Endothelial cell of umbilical vein (primary cell): ENCODE results near the gene NRCAM. TPM values are rescaled to one million over a fixed set of nuclear protein-coding genes. Genes with fewer than 3 reads are reported as not detected.

Experiments used
- BruUV-seq: library from RNA; stranded (reverse); fragments of 400-500 nt; replicated peaks from 2 replicates; lab custom pipeline; 2021; lab: Mats Ljungman, UMichigan
- CTCF ChIA-PET: fragments of 300-600, 350-600 bp; sonication (Branson Sonifier 250); formaldehyde crosslinking; loops from one replicate; lab custom pipeline; 2021; ENCODE audit warnings: antibody characterized with exemption, inconsistent platforms; lab: Charles Lee
- POLR2A ChIA-PET: fragments of 300-600, 350-600 bp; sonication (Branson Sonifier 250); formaldehyde crosslinking; loops from one replicate; lab custom pipeline; 2021; ENCODE audit warnings: antibody characterized with exemption, inconsistent platforms; lab: Charles Lee
- DNase-seq: peaks from one replicate; pipeline ENCODE4 v3.0.0-alpha.2; 2011; ENCODE audit warnings: low read depth, low spot score
- FAIRE-seq: peaks from 2 replicates; lab custom pipeline; 2011; peaks lifted over from hg19 to GRCh38; lab: Jason Lieb, UNC
- H2AFZ ChIP-seq: 2 replicates; pipeline ENCODE4 v1.6.0; 2012; ENCODE audit warnings: low read depth, low read length, control low read depth, inconsistent platforms
- H3K27ac ChIP-seq: 2 replicates; pipeline ENCODE4 v1.5.1; 2011; ENCODE audit warnings: low read depth, mild to moderate bottlenecking, control low read depth, low read length, moderate library complexity; ENCODE audit not compliant: insufficient read depth
- H3K27me3 ChIP-seq, 2 experiments: 2 replicates each; pipeline versions ENCODE4 v1.6.0 to v1.6.1; 2011; ENCODE audit warnings: low read length in 2 of 2, mixed read lengths in 1 of 2; ENCODE audit not compliant: control insufficient read depth in 2 of 2, insufficient read depth in 2 of 2
- H3K36me3 ChIP-seq, 2 experiments: 2 replicates in 1 of 2; 3 replicates in 1 of 2; pipeline ENCODE4 v1.5.1; 2011; ENCODE audit warnings: low read length in 2 of 2, mild to moderate bottlenecking in 1 of 2, moderate library complexity in 1 of 2; ENCODE audit not compliant: control insufficient read depth in 2 of 2, insufficient read depth in 2 of 2; ENCODE audit errors: extremely low read depth in 1 of 2
- H3K4me1 ChIP-seq: 3 replicates; pipeline ENCODE4 v1.5.1; 2011; ENCODE audit warnings: mild to moderate bottlenecking, low read length; ENCODE audit not compliant: control insufficient read depth, insufficient read depth; ENCODE audit errors: extremely low read depth
- H3K4me2 ChIP-seq: 2 replicates; pipeline ENCODE4 v1.6.1; 2011; ENCODE audit warnings: low read length, control low read depth, mixed read lengths; ENCODE audit not compliant: insufficient read depth
- H3K4me3 ChIP-seq, 3 experiments: fragments of 200-600 bp in 1 of 3; sonication (generic), shearing (Covaris generic) in 1 of 3; replicated peaks in 1 of 3; 2 replicates each; pipeline ENCODE4 v1.5.1; 2011 to 2016; ENCODE audit warnings: control low read depth in 3 of 3, low read length in 3 of 3, mild to moderate bottlenecking in 2 of 3, inconsistent platforms in 1 of 3, low read depth in 1 of 3, moderate library complexity in 1 of 3; ENCODE audit not compliant: insufficient read depth in 1 of 3
- H3K79me2 ChIP-seq: 2 replicates; pipeline ENCODE4 v1.6.0; 2012; ENCODE audit warnings: low read length, inconsistent platforms; ENCODE audit not compliant: control insufficient read depth, insufficient read depth
- H3K9ac ChIP-seq: replicated peaks from 2 replicates; pipeline ENCODE3; 2011; ENCODE audit warnings: low read length, control low read depth; ENCODE audit not compliant: insufficient read depth; ENCODE audit errors: extremely low read depth
- H3K9me1 ChIP-seq: replicated peaks from 3 replicates; pipeline ENCODE4 v1.6.0; 2011; ENCODE audit warnings: mild to moderate bottlenecking, low read length; ENCODE audit not compliant: control insufficient read depth, insufficient read depth; ENCODE audit errors: extremely low read depth
- H3K9me3 ChIP-seq: replicated peaks from 2 replicates; pipeline ENCODE4 v1.5.1; 2012; ENCODE audit warnings: low read length, inconsistent platforms; ENCODE audit not compliant: control insufficient read depth, insufficient read depth
- H4K20me1 ChIP-seq: replicated peaks from 2 replicates; pipeline ENCODE3; 2011; ENCODE audit warnings: mild to moderate bottlenecking, low read length; ENCODE audit not compliant: control insufficient read depth, insufficient read depth; ENCODE audit errors: extremely low read depth
- CTCF ChIP-seq, 2 donors: IDR thresholded peaks; 1 replicate in 1 of 2; 2 replicates in 1 of 2; pipeline ENCODE4 v1.5.1; 2011; ENCODE audit warnings: low read length in 2 of 2, mild to moderate bottlenecking in 2 of 2, moderate library complexity in 2 of 2, control low read depth in 1 of 2, inconsistent platforms in 1 of 2, low read depth in 1 of 2; ENCODE audit not compliant: insufficient read depth in 1 of 2; ENCODE audit errors: extremely low read depth in 1 of 2
- EZH2 ChIP-seq: IDR thresholded peaks from 2 replicates; pipeline ENCODE4 v1.6.1; 2012; ENCODE audit warnings: borderline replicate concordance, low read depth, mild to moderate bottlenecking, moderate library complexity, low read length, inconsistent platforms; ENCODE audit not compliant: severe bottlenecking
- FOS ChIP-seq: IDR thresholded peaks from 2 replicates; pipeline ENCODE4 v1.6.1; 2011; ENCODE audit warnings: mild to moderate bottlenecking, low read length, moderate library complexity, borderline replicate concordance; ENCODE audit not compliant: insufficient read depth
- GATA2 ChIP-seq: IDR thresholded peaks from 2 replicates; pipeline ENCODE4 v1.7.0; 2011; ENCODE audit warnings: low read depth, mild to moderate bottlenecking, moderate library complexity, mixed read lengths, low read length; ENCODE audit not compliant: insufficient read length, insufficient read depth
- JUN ChIP-seq: IDR thresholded peaks from 2 replicates; pipeline ENCODE4 v1.6.1; 2011; ENCODE audit warnings: borderline replicate concordance, low read depth; ENCODE audit not compliant: insufficient read length, insufficient read depth
- MAX ChIP-seq: IDR thresholded peaks from 2 replicates; pipeline ENCODE4 v1.6.1; 2011; ENCODE audit not compliant: insufficient read depth, insufficient read length
- MYC ChIP-seq: IDR thresholded peaks from one replicate; pipeline ENCODE4 v1.6.1; 2011; ENCODE audit warnings: mild to moderate bottlenecking, low read depth, low read length
- POLR2A ChIP-seq: IDR thresholded peaks from 2 replicates; pipeline ENCODE4 v1.6.1; 2012; ENCODE audit warnings: low read depth, mild to moderate bottlenecking, control low read depth, low read length
- POLR2AphosphoS5 ChIP-seq: IDR thresholded peaks from 2 replicates; pipeline ENCODE4 v1.6.1; 2012; ENCODE audit warnings: low read depth, mild to moderate bottlenecking, control low read depth, low read length, moderate library complexity; ENCODE audit not compliant: insufficient read depth
- dilution Hi-C: fragments of 300-500 bp; cut with MboI; formaldehyde crosslinking; loops from one replicate; pipeline ENCODE4 v1.15.0; 2019; ENCODE audit warnings: low sequenced_read_pairs; ENCODE audit not compliant: extremely low pct_ligation_motif_present
- intact Hi-C: fragments of 100-400 bp; cut with micrococcal nuclease; formaldehyde crosslinking; loops from one replicate; pipeline ENCODE4 v1.10.0; 2022
- polyA plus RNA-seq, 4 experiments: library from polyadenylated mRNA; depleted of rRNA in 3 of 4; stranded (reverse) in 3 of 4; unstranded in 1 of 4; fragments of >200 nt; gene quantifications; 2 replicates each; pipeline versions ENCODE4 v1.2.1 to v1.2.3, GENCODE V29; 2011 to 2012; ENCODE audit warnings: missing spikeins in 1 of 4
- total RNA-seq: library from RNA; stranded (reverse); gene quantifications from 2 replicates; pipeline ENCODE4 v1.2.3, GENCODE V29; 2021

Gene NRCAM
- total and polyA plus RNA-seq, 2 donors (not counting 3 experiments of a cell fraction or from before 2014, with no cell fraction given) = 26.0 to 47.6 TPM

- dilution Hi-C loops (no loop called here), intact Hi-C loops (loop anchor here (2.0 kb wide), 2 partner anchors 35 to 205 kb away; no protein-coding TSS in a partner anchor)
- CTCF ChIA-PET = interaction anchor here (1.1 to 1.6 kb wide), 3 partner anchors 10 to 205 kb away, joined by 3 read pairs; no protein-coding TSS in a partner anchor
- peaks cover 30% of the 10 kb centered on the region for H3K4me1 ChIP-seq
- peaks cover 13% of the 10 kb centered on the region for H3K79me2 ChIP-seq
- no peak overlapping the region for H2AFZ ChIP-seq
- no peaks in the 10 kb centered on the region for H3K36me3 ChIP-seq
- peak overlapping the region; percentile 22 for H3K9ac ChIP-seq
- H3K9me3 ChIP-seq = no peaks in the 10 kb centered on the region
- H3K4me3 ChIP-seq = no peak overlapping the region
- FAIRE-seq = no peak
- BruUV-seq = no TSS peak
- no peaks in the 10 kb centered on the region for H4K20me1 ChIP-seq
- peak overlapping the region; percentile 77 for H3K4me2 ChIP-seq
- H3K9me1 ChIP-seq = no peaks in the 10 kb centered on the region
- POLR2A ChIA-PET = no interaction called here
- DNase-seq = peak; percentile 52
- H3K27ac ChIP-seq = peak overlapping the region; percentile 71
- no peaks in the 10 kb centered on the region for H3K27me3 ChIP-seq
- no peak for TF ChIP-seq EZH2
- TF ChIP-seq POLR2AphosphoS5 = peak; percentile 24
- peak; percentile 58 for TF ChIP-seq GATA2
- peak; percentile 68 for TF ChIP-seq FOS
Observed at GRCh38 chr7:108247614-108248013, 208.6 kb downstream of the NRCAM start.

GRCh38 chr7:108246227-108246837, 209.9 kb downstream of the NRCAM start:
- POLR2A ChIA-PET = interaction anchor here (1.3 kb wide), 1 partner anchor 34 kb away, joined by 5 read pairs; no protein-coding TSS in a partner anchor
- no TSS peak for BruUV-seq
- dilution Hi-C loops = no loop called here

More at GRCh38 chr7:108246227-108246837, 209.9 kb downstream of the NRCAM start:
- peak overlapping the region; percentile 0 for H2AFZ ChIP-seq
- H3K36me3 ChIP-seq = no peaks in the 10 kb centered on the region
- FAIRE-seq = peak; percentile 90
- CTCF ChIA-PET = interaction anchor here (0.6 to 2.5 kb wide), 9 partner anchors 20 to 214 kb away, joined by 3 to 7 read pairs (median 3); partner anchors contain the start of gene NRCAM
- peak; percentile 91 for DNase-seq
- peak overlapping the region; percentile 28 for H3K4me2 ChIP-seq
- no peak overlapping the region for H3K4me3 ChIP-seq
- peaks cover 30% of the 10 kb centered on the region for H3K4me1 ChIP-seq
- peak overlapping the region; percentile 42 for H3K9ac ChIP-seq
- H3K9me1 ChIP-seq = no peaks in the 10 kb centered on the region
- peaks cover 8% of the 10 kb centered on the region for H3K79me2 ChIP-seq
- peak overlapping the region; percentile 79 for H3K27ac ChIP-seq
- H3K9me3 ChIP-seq = no peaks in the 10 kb centered on the region
- intact Hi-C loops = loop anchor here (1.0 to 2.0 kb wide), 4 partner anchors 36 to 206 kb away; no protein-coding TSS in a partner anchor
- no peaks in the 10 kb centered on the region for H3K27me3 ChIP-seq
- no peaks in the 10 kb centered on the region for H4K20me1 ChIP-seq
- TF ChIP-seq EZH2 (no peak), POLR2A (peak; percentile 57), POLR2AphosphoS5 (peak; percentile 70), GATA2 (peak; percentile 56), MYC (no peak), JUN (peak; percentile 77), FOS (peak; percentile 95), MAX (no peak), CTCF (IDR thresholded peaks at IDR 0.05; ENCODE audit: extremely low read depth in 1 of 2, insufficient read depth in 1 of 2, low read depth in 1 of 2, low read length in 2 of 2) (no peak)
